Measurements from ENCODE around the gene DNAH3. TPM values are rescaled to one million over a fixed set of nuclear protein-coding genes. Genes with fewer than 3 reads are reported as not detected.
"Not testable (repeated sequence)": the region's sequence is repeated elsewhere in the genome, so short reads cannot be mapped to it uniquely, and the experiment has no call there.

Gene DNAH3
- total RNA-seq, 2 donors from 2014 or later, result 0.21 TPM; not detected in 1

- ATAC-seq; intact Hi-C loops (cut with DNase I); DNase-seq: not testable (repeated sequence)
Observed at GRCh38 chr16:21152160-21153030, 1.7 kb upstream of the DNAH3 start.

- no peak for ATAC-seq
- DNase-seq, result no peak
- intact Hi-C loops (cut with DNase I), result no loop called here
Observed at GRCh38 chr16:21145738-21146137, 4.9 kb downstream of the DNAH3 start.

- DNase-seq, result no peak
- no peak for ATAC-seq
- intact Hi-C loops (cut with DNase I), result no loop called here
Observed at GRCh38 chr16:21134053-21134452, 16.6 kb downstream of the DNAH3 start.

GRCh38 chr16:21130811-21131210, 19.8 kb downstream of the DNAH3 start:
- intact Hi-C loops (cut with DNase I), result no loop called here
- DNase-seq (no peak), ATAC-seq (no peak)

GRCh38 chr16:21128991-21129390, 21.7 kb downstream of the DNAH3 start:
- intact Hi-C loops (cut with DNase I), result no loop called here
- ATAC-seq, result no peak

GRCh38 chr16:21126518-21126917, 24.1 kb downstream of the DNAH3 start:
- ATAC-seq, result no peak
- intact Hi-C loops (cut with DNase I), result no loop called here
- DNase-seq, result no peak

More at GRCh38 chr16:21128991-21129390, 21.7 kb downstream of the DNAH3 start:
- DNase-seq, result no peak

GRCh38 chr16:21125191-21125590, 25.5 kb downstream of the DNAH3 start:
- intact Hi-C loops (cut with DNase I), result no loop called here
- ATAC-seq (no peak), DNase-seq (no peak)

GRCh38 chr16:21120976-21121520, 29.6 kb downstream of the DNAH3 start:
- no peak for ATAC-seq

GRCh38 chr16:21117567-21117966, 33.1 kb downstream of the DNAH3 start:
- no peak for DNase-seq
- no peak for ATAC-seq
- intact Hi-C loops (cut with DNase I), result no loop called here

More at GRCh38 chr16:21120976-21121520, 29.6 kb downstream of the DNAH3 start:
- no peak for DNase-seq
- intact Hi-C loops (cut with DNase I), result no loop called here

GRCh38 chr16:21116148-21116693, 34.4 kb downstream of the DNAH3 start:
- ATAC-seq, result peak; percentile 31 to 67

GRCh38 chr16:21115551-21115950, 35.1 kb downstream of the DNAH3 start:
- intact Hi-C loops (cut with DNase I); ATAC-seq; DNase-seq: not testable (repeated sequence)

More at GRCh38 chr16:21116148-21116693, 34.4 kb downstream of the DNAH3 start:
- intact Hi-C loops (cut with DNase I), result no loop called here
- DNase-seq, result no peak

- intact Hi-C loops (cut with DNase I), result no loop called here
- no peak for ATAC-seq
Observed at GRCh38 chr16:21103941-21104860, 46.4 kb downstream of the DNAH3 start.

GRCh38 chr16:21101631-21102420, 48.8 kb downstream of the DNAH3 start:
- intact Hi-C loops (cut with DNase I), result no loop called here
- ATAC-seq, result peak in 1 of 2 donors; percentile 51
- DNase-seq, result peak; percentile 34

More at GRCh38 chr16:21103941-21104860, 46.4 kb downstream of the DNAH3 start:
- no peak for DNase-seq

- ATAC-seq (no peak), DNase-seq (no peak)
- intact Hi-C loops (cut with DNase I), result no loop called here
Observed at GRCh38 chr16:21100447-21100846, 50.2 kb downstream of the DNAH3 start.

- ATAC-seq (no peak), DNase-seq (no peak)
- intact Hi-C loops (cut with DNase I), result no loop called here
Observed at GRCh38 chr16:21097151-21097550, 53.5 kb downstream of the DNAH3 start.

GRCh38 chr16:21094719-21095118, 55.9 kb downstream of the DNAH3 start:
- ATAC-seq; intact Hi-C loops (cut with DNase I); DNase-seq: not testable (repeated sequence)

- intact Hi-C loops (cut with DNase I), result no loop called here
- ATAC-seq, result no peak
Observed at GRCh38 chr16:21092951-21093350, 57.7 kb downstream of the DNAH3 start.

More at GRCh38 chr16:21092951-21093350, 57.7 kb downstream of the DNAH3 start:
- no peak for DNase-seq

Data from left cardiac atrium (tissue), 4 donors.